H1 (cell line): ENCODE measurements around the gene RABEP2. TPM values are rescaled to one million over a fixed set of nuclear protein-coding genes. Genes with fewer than 3 reads are reported as not detected.

Experiments used
- CTCF ChIA-PET: fragments of 300-600 bp; sonication (Branson Sonifier 250); formaldehyde crosslinking; loops from one replicate; lab custom pipeline; 2021; ENCODE audit not compliant: partially characterized antibody; lab: Charles Lee
- POLR2A ChIA-PET: fragments of 300-600 bp; sonication (Branson Sonifier 250); formaldehyde crosslinking; loops from one replicate; lab custom pipeline; 2021; ENCODE audit warnings: inconsistent platforms; ENCODE audit not compliant: partially characterized antibody; lab: Charles Lee
- DNase-seq, 2 experiments: peaks; one replicate each; pipeline versions ENCODE4 v3.0.0 to v3.0.0-alpha.2; 2010 to 2022; ENCODE audit warnings: low spot score in 2 of 2, low read depth in 1 of 2, mixed read lengths in 1 of 2
- FAIRE-seq: peaks from 2 replicates; lab custom pipeline; 2011; peaks lifted over from hg19 to GRCh38; lab: Jason Lieb, UNC
- H2AFZ ChIP-seq: 2 replicates; pipeline ENCODE4 v1.8.1; 2012; ENCODE audit warnings: low read length, inconsistent platforms
- H2AK5ac ChIP-seq: 2 replicates; pipeline ENCODE4 v1.6.1; 2013; ENCODE audit warnings: low read depth, low read length
- H2BK120ac ChIP-seq: replicated peaks from 2 replicates; pipeline ENCODE3; 2013; ENCODE audit warnings: low read depth, low read length, inconsistent platforms
- H2BK12ac ChIP-seq: 2 replicates; pipeline ENCODE4 v1.6.1; 2013; ENCODE audit warnings: low read depth, low read length
- H2BK15ac ChIP-seq: 2 replicates; pipeline ENCODE4 v1.6.1; 2013; ENCODE audit warnings: low read length
- H2BK20ac ChIP-seq: 2 replicates; pipeline ENCODE4 v1.6.1; 2013; ENCODE audit warnings: low read length
- H2BK5ac ChIP-seq: 2 replicates; pipeline ENCODE4 v1.6.1; 2013; ENCODE audit warnings: low read depth, low read length
- H3K14ac ChIP-seq: 2 replicates; pipeline ENCODE4 v1.6.1; 2013; ENCODE audit warnings: inconsistent platforms; ENCODE audit not compliant: insufficient read length
- H3K18ac ChIP-seq: 2 replicates; pipeline ENCODE4 v1.6.1; 2013; ENCODE audit warnings: low read length; ENCODE audit errors: extremely low read depth
- H3K23ac ChIP-seq: 2 replicates; pipeline ENCODE4 v1.6.1; 2013; ENCODE audit warnings: inconsistent platforms; ENCODE audit not compliant: insufficient read length
- H3K23me2 ChIP-seq: 2 replicates; pipeline ENCODE4 v1.6.1; 2013; ENCODE audit warnings: low read depth, low read length
- H3K27ac ChIP-seq: 2 replicates; pipeline ENCODE4 v1.6.1; 2011; ENCODE audit warnings: low read depth, low read length, inconsistent platforms
- H3K27me3 ChIP-seq, 4 experiments: replicated peaks in 1 of 4; 1 replicate in 1 of 4; 2 replicates in 3 of 4; pipeline versions ENCODE4 v1.6.1 to v1.8.1; 2011 to 2013; ENCODE audit warnings: low read length in 3 of 4, mild to moderate bottlenecking in 3 of 4, inconsistent platforms in 2 of 4, mixed read lengths in 2 of 4, moderate library complexity in 1 of 4; ENCODE audit not compliant: control insufficient read depth in 3 of 4, insufficient read depth in 3 of 4; ENCODE audit errors: extremely low read depth in 1 of 4
- H3K36me3 ChIP-seq, 4 experiments: 2 replicates each; pipeline versions ENCODE4 v1.6.1 to v1.8.1; 2011 to 2013; ENCODE audit warnings: mild to moderate bottlenecking in 4 of 4, low read length in 3 of 4, moderate library complexity in 2 of 4, control low read depth in 1 of 4, inconsistent platforms in 1 of 4; ENCODE audit not compliant: insufficient read depth in 4 of 4, control insufficient read depth in 2 of 4
- H3K4ac ChIP-seq: replicated peaks from 2 replicates; pipeline ENCODE3; 2013; ENCODE audit warnings: low read length, low read depth, mixed read lengths, inconsistent platforms; ENCODE audit not compliant: insufficient read length
- H3K4me1 ChIP-seq, 4 experiments: replicated peaks in 1 of 4; 1 replicate in 1 of 4; 2 replicates in 3 of 4; pipeline versions ENCODE4 v1.6.1 to v1.8.1; 2011 to 2013; ENCODE audit warnings: low read length in 3 of 4, inconsistent platforms in 2 of 4, mixed read lengths in 1 of 4; ENCODE audit not compliant: insufficient read depth in 4 of 4, control insufficient read depth in 3 of 4
- H3K4me2 ChIP-seq, 2 experiments: 2 replicates each; pipeline versions ENCODE4 v1.6.1 to v1.8.1; 2011 to 2013; ENCODE audit warnings: low read depth in 2 of 2, low read length in 2 of 2, control low read depth in 1 of 2, inconsistent platforms in 1 of 2, mild to moderate bottlenecking in 1 of 2; ENCODE audit not compliant: insufficient read depth in 1 of 2
- H3K4me3 ChIP-seq, 4 experiments: fragments of 200-600, 300-600 bp in 1 of 4; sonication (generic), shearing (Covaris generic), sonication (Bioruptor Twin) in 1 of 4; 2 replicates each; pipeline versions ENCODE4 v1.5.1 to v1.8.1; 2011 to 2016; ENCODE audit warnings: low read length in 4 of 4, low read depth in 3 of 4, control low read depth in 2 of 4, inconsistent platforms in 2 of 4, mild to moderate bottlenecking in 2 of 4, mixed read lengths in 1 of 4, moderate library complexity in 1 of 4; ENCODE audit not compliant: insufficient read depth in 2 of 4; ENCODE audit errors: extremely low read depth in 1 of 4
- H3K56ac ChIP-seq: replicated peaks from 2 replicates; pipeline ENCODE3; 2013; ENCODE audit warnings: low read depth, mild to moderate bottlenecking, mixed read lengths, low read length, inconsistent platforms; ENCODE audit not compliant: insufficient read length
- H3K79me1 ChIP-seq: 2 replicates; pipeline ENCODE4 v1.6.1; 2013; ENCODE audit warnings: low read depth, low read length, control low read depth
- H3K79me2 ChIP-seq, 2 experiments: 2 replicates each; pipeline versions ENCODE4 v1.6.1 to v1.8.1; 2012 to 2013; ENCODE audit warnings: low read length in 2 of 2, mild to moderate bottlenecking in 2 of 2, inconsistent platforms in 1 of 2; ENCODE audit not compliant: insufficient read depth in 2 of 2, control insufficient read depth in 1 of 2
- H3K9ac ChIP-seq, 4 experiments: replicated peaks in 1 of 4; 1 replicate in 1 of 4; 2 replicates in 3 of 4; pipeline versions ENCODE4 v1.6.1 to v1.8.1; 2011 to 2013; ENCODE audit warnings: low read depth in 3 of 4, low read length in 3 of 4, control low read depth in 2 of 4, mild to moderate bottlenecking in 2 of 4, moderate library complexity in 2 of 4, inconsistent platforms in 1 of 4; ENCODE audit errors: extremely low read depth in 1 of 4
- H3K9me3 ChIP-seq, 2 experiments: 2 replicates each; pipeline versions ENCODE4 v1.6.1 to v1.8.1; 2012 to 2013; ENCODE audit warnings: mild to moderate bottlenecking in 2 of 2, moderate library complexity in 2 of 2, control low read depth in 1 of 2, inconsistent platforms in 1 of 2, low read depth in 1 of 2, low read length in 1 of 2, mixed read lengths in 1 of 2; ENCODE audit not compliant: insufficient read depth in 2 of 2
- H4K20me1 ChIP-seq, 2 experiments: replicated peaks in 1 of 2; 2 replicates each; pipeline versions ENCODE3 to v1.8.1; 2011 to 2013; ENCODE audit warnings: inconsistent platforms in 2 of 2, low read length in 2 of 2, mild to moderate bottlenecking in 1 of 2; ENCODE audit not compliant: insufficient read depth in 2 of 2, control insufficient read depth in 1 of 2
- H4K5ac ChIP-seq: 2 replicates; pipeline ENCODE4 v1.6.1; 2013; ENCODE audit warnings: low read length, low read depth, mixed read lengths, inconsistent platforms; ENCODE audit not compliant: insufficient read length
- H4K8ac ChIP-seq: 2 replicates; pipeline ENCODE4 v1.8.0; 2013; ENCODE audit warnings: mild to moderate bottlenecking, moderate library complexity, low read length, inconsistent platforms; ENCODE audit not compliant: insufficient read depth; ENCODE audit errors: extremely low read depth
- H4K91ac ChIP-seq: replicated peaks from 2 replicates; pipeline ENCODE3; 2013; ENCODE audit warnings: low read length, mixed read lengths, inconsistent platforms; ENCODE audit not compliant: insufficient read length
- ASH2L ChIP-seq: fragments of 200-600, 300-600 bp; sonication (generic); IDR thresholded peaks from one replicate; pipeline ENCODE4 v1.7.1; 2017; ENCODE audit warnings: low read length
- GABPA ChIP-seq: IDR thresholded peaks from 2 replicates; pipeline ENCODE4 v1.6.1; 2011; ENCODE audit warnings: mild to moderate bottlenecking, low read length, moderate library complexity, borderline replicate concordance; ENCODE audit not compliant: insufficient read depth
- SRF ChIP-seq: IDR thresholded peaks from 2 replicates; pipeline ENCODE4 v1.6.1; 2011; ENCODE audit warnings: mild to moderate bottlenecking, low read depth, low read length, moderate library complexity
- WGBS, 2 experiments: shearing (Covaris generic) in 1 of 2; methylation state at CpG; one replicate each; pipeline versions ENCODE4 v1.1.6 to v1.1.7; 2013 to 2015; ENCODE audit warnings: low lambda C conversion rate in 2 of 2, mixed read lengths in 2 of 2, inconsistent platforms in 1 of 2, low coverage in 1 of 2, missing lambda C conversion rate in 1 of 2; ENCODE audit not compliant: insufficient replicate concordance in 2 of 2, insufficient coverage in 1 of 2, insufficient read length in 1 of 2; ENCODE audit errors: extremely low coverage in 1 of 2, missing lambda C conversion rate in 1 of 2; 5-methylcytosine and 5-hydroxymethylcytosine counted together
- polyA plus RNA-seq, 7 experiments: library from polyadenylated mRNA; depleted of rRNA in 3 of 7; stranded (reverse) in 5 of 7; unstranded in 2 of 7; fragments of >200 nt in 5 of 7; fragments of 200-250 nt in 2 of 7; gene quantifications; 1 replicate in 5 of 7; 2 replicates in 1 of 7; 4 replicates in 1 of 7; pipeline versions ENCODE4 v1.2.1 to v1.2.3, GENCODE V29; 2011 to 2013; ENCODE audit warnings: missing spikeins in 2 of 7, mixed read lengths in 2 of 7
- total RNA-seq: library from RNA; stranded (reverse); fragmentation: NEBNext Ultra II Directional; extraction: Animal tissue kit (Norgen Biotek cat#: 25700); gene quantifications from 2 replicates; pipeline ENCODE4 v1.2.1, GENCODE V29; 2021

The RABEP2 gene
- total and polyA plus RNA-seq, 2 of the 8 experiments (the other 6 are each of a cell fraction or from before 2014, with no cell fraction given) = 10.4 to 14.9 TPM

- no peak overlapping the region for H3K14ac ChIP-seq
- no peaks in the 10 kb centered on the region; the same call in 1 of the 2 replicates for H3K23me2 ChIP-seq
- CTCF ChIA-PET = interaction anchor here (1.3 to 3.0 kb wide), 3 partner anchors 22 to 105 kb away, joined by 3 to 10 read pairs (median 5); no protein-coding TSS in a partner anchor
- no peak overlapping the region for H3K23ac ChIP-seq
- no peak overlapping the region for H4K5ac ChIP-seq
- peak overlapping the region; percentile 76 to 98 (median 77) for H3K4me3 ChIP-seq
- H3K4me1 ChIP-seq = peaks cover 0 to 6% (median 0%) of the 10 kb centered on the region in 4 experiments; a peak in 1 of 7 replicates
- H4K8ac ChIP-seq = peak overlapping the region; percentile 87
- H3K4ac ChIP-seq = no peak overlapping the region
- DNase-seq (no peak), FAIRE-seq (no peak)
- peaks cover 3 to 16% of the 10 kb centered on the region in 2 experiments; a peak in 3 of 4 replicates for H3K79me2 ChIP-seq
- no peaks in the 10 kb centered on the region for H3K9me3 ChIP-seq
- H3K56ac ChIP-seq = peak overlapping the region; percentile 74
- peaks cover 9% of the 10 kb centered on the region for H3K79me1 ChIP-seq
- peak overlapping the region; percentile 66 to 89 (median 77) for H3K9ac ChIP-seq
- 6% methylated on average over 17 of the region's 17 CpGs; no CpG with 5 or more reads in 1 of the 2 experiments for WGBS, 2 experiments
- H2BK5ac ChIP-seq = no peak overlapping the region
- H3K27me3 ChIP-seq = no peaks in the 10 kb centered on the region
- no peak overlapping the region for H2BK20ac ChIP-seq
- H3K36me3 ChIP-seq = peaks cover 16 to 36% (median 28%) of the 10 kb centered on the region in 4 experiments
- POLR2A ChIA-PET = interaction anchor here (0.8 to 2.6 kb wide), 9 partner anchors 9 to 128 kb away, joined by 3 to 13 read pairs (median 4); partner anchors contain the start of genes SH2B1 and SPNS1
- H2BK120ac ChIP-seq = no peak overlapping the region
- H3K18ac ChIP-seq = no peak overlapping the region
- no peak overlapping the region for H3K27ac ChIP-seq
- no peak overlapping the region for H2BK12ac ChIP-seq
- H2BK15ac ChIP-seq = no peak overlapping the region
- H3K4me2 ChIP-seq = peak overlapping the region; percentile 71 to 76
- peaks cover 0 to 2% of the 10 kb centered on the region in 2 experiments for H4K20me1 ChIP-seq
- TF ChIP-seq ASH2L (peak; percentile 14), GABPA (no peak), SRF (no peak)
- TF ChIP-seq, all 59 proteins: peak for 1
- no peak overlapping the region for H2AK5ac ChIP-seq
- H2AFZ ChIP-seq = no peak overlapping the region
- no peak overlapping the region for H4K91ac ChIP-seq
These were observed 26.4 kb upstream of the RABEP2 start for GRCh38 chr16:28951410-28951943.
